Measurements from ENCODE around the gene TMEM232. TPM values are rescaled to one million over a fixed set of nuclear protein-coding genes. Genes with fewer than 3 reads are reported as not detected.

Gene TMEM232
- total and polyA plus RNA-seq, 4 donors, result 3.4 to 28.3 (median 9.3) TPM

- TF ChIP-seq, protein P1, sequence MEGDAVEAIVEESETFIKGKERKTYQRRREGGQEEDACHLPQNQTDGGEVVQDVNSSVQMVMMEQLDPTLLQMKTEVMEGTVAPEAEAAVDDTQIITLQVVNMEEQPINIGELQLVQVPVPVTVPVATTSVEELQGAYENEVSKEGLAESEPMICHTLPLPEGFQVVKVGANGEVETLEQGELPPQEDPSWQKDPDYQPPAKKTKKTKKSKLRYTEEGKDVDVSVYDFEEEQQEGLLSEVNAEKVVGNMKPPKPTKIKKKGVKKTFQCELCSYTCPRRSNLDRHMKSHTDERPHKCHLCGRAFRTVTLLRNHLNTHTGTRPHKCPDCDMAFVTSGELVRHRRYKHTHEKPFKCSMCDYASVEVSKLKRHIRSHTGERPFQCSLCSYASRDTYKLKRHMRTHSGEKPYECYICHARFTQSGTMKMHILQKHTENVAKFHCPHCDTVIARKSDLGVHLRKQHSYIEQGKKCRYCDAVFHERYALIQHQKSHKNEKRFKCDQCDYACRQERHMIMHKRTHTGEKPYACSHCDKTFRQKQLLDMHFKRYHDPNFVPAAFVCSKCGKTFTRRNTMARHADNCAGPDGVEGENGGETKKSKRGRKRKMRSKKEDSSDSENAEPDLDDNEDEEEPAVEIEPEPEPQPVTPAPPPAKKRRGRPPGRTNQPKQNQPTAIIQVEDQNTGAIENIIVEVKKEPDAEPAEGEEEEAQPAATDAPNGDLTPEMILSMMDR (IDR thresholded peaks at IDR 0.05; ENCODE audit: control extremely low read depth, extremely low read depth), result no peak
- H3K36me3 ChIP-seq (ENCODE audit: control insufficient read depth in 4 of 4, insufficient read depth in 4 of 4, low read length in 4 of 4), result no peaks in the 10 kb centered on the region
- H3K4me3 ChIP-seq, result no peak overlapping the region
- no peaks in the 10 kb centered on the region for H3K4me1 ChIP-seq (ENCODE audit: control insufficient read depth in 5 of 5, insufficient read depth in 5 of 5, low read length in 5 of 5)
- ATAC-seq (ENCODE audit: insufficient read depth, low FRiP score) (no peak), DNase-seq (no peak)
- no peak overlapping the region for H3K27ac ChIP-seq (ENCODE audit: low read depth in 1 of 2, low read length in 1 of 2)
- H3K9me3 ChIP-seq (ENCODE audit: control insufficient read depth in 4 of 4, insufficient read depth in 3 of 4, low read length in 3 of 4), result no peaks in the 10 kb centered on the region
- 88 to 95% methylated on average over 1 of the region's 1 CpG for WGBS, 2 donors
- no peaks in the 10 kb centered on the region for H3K27me3 ChIP-seq (ENCODE audit: control insufficient read depth in 3 of 3, insufficient read depth in 3 of 3, low read length in 2 of 3)
- no peak overlapping the region for H3K9ac ChIP-seq (ENCODE audit: insufficient read depth in 1 of 2, low read length in 2 of 2)
Measured at GRCh38 chr5:110572729-110573128, 153.7 kb downstream of the TMEM232 start.

DNA sequence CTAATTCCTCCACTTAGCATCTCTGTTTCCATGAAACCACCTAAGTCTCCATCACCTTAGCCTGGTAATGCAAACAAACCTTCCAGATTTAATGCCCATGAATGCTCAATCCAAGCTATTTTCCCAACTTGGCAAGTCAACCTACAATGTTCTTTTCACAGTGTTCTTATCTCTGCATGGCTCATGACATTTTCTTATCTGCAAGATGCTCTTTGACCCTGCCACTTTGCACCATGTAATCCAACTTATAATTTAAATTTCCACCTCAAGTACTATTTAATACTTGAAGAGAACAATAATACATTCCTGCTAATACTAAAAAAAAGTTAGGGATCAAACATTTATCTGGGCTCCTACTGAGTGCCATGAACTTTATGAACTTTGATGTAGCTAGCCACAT lies 164.3 kb downstream of the TMEM232 start:
- Histone ChIP-seq H3K4me3 (no peak overlapping the region), H3K27ac (ENCODE audit: low read depth in 1 of 2, low read length in 1 of 2) (no peak overlapping the region), H3K27me3 (ENCODE audit: control insufficient read depth in 3 of 3, insufficient read depth in 3 of 3, low read length in 2 of 3) (no peaks in the 10 kb centered on the region), H3K36me3 (ENCODE audit: control insufficient read depth in 4 of 4, insufficient read depth in 4 of 4, low read length in 4 of 4) (no peaks in the 10 kb centered on the region), H3K9ac (ENCODE audit: insufficient read depth in 1 of 2, low read length in 2 of 2) (no peak overlapping the region), H3K4me1 (ENCODE audit: control insufficient read depth in 5 of 5, insufficient read depth in 5 of 5, low read length in 5 of 5) (no peaks in the 10 kb centered on the region), H3K9me3 (ENCODE audit: control insufficient read depth in 4 of 4, insufficient read depth in 3 of 4, low read length in 3 of 4) (peaks cover 0 to 3% (median 1%) of the 10 kb centered on the region in 4 donors)
- TF ChIP-seq, protein P1 (IDR thresholded peaks at IDR 0.05; ENCODE audit: control extremely low read depth, extremely low read depth), result no peak
- no peak for DNase-seq
- no peak for ATAC-seq (ENCODE audit: insufficient read depth, low FRiP score)

GRCh38 chr5:110561510-110561909 lies 165.0 kb downstream of the TMEM232 start:
- Histone ChIP-seq H3K27ac (ENCODE audit: low read depth in 1 of 2, low read length in 1 of 2) (no peak overlapping the region), H3K27me3 (ENCODE audit: control insufficient read depth in 3 of 3, insufficient read depth in 3 of 3, low read length in 2 of 3) (no peaks in the 10 kb centered on the region), H3K4me1 (ENCODE audit: control insufficient read depth in 5 of 5, insufficient read depth in 5 of 5, low read length in 5 of 5) (no peaks in the 10 kb centered on the region), H3K9ac (ENCODE audit: insufficient read depth in 1 of 2, low read length in 2 of 2) (no peak overlapping the region), H3K36me3 (ENCODE audit: control insufficient read depth in 4 of 4, insufficient read depth in 4 of 4, low read length in 4 of 4) (no peaks in the 10 kb centered on the region), H3K4me3 (no peak overlapping the region), H3K9me3 (ENCODE audit: control insufficient read depth in 4 of 4, insufficient read depth in 3 of 4, low read length in 3 of 4) (peaks cover 0 to 3% (median 1%) of the 10 kb centered on the region in 4 donors)
- DNase-seq (no peak), ATAC-seq (ENCODE audit: insufficient read depth, low FRiP score) (no peak)
- TF ChIP-seq, protein P1 (IDR thresholded peaks at IDR 0.05; ENCODE audit: control extremely low read depth, extremely low read depth), result no peak
- WGBS, 2 donors, result 60 to 63% methylated on average over 1 of the region's 1 CpG

- DNase-seq, result no peak
- H3K9ac ChIP-seq (ENCODE audit: insufficient read depth in 1 of 2, low read length in 2 of 2), result no peak overlapping the region
- peaks cover 0 to 7% (median 3%) of the 10 kb centered on the region in 4 donors for H3K9me3 ChIP-seq (ENCODE audit: control insufficient read depth in 4 of 4, insufficient read depth in 3 of 4, low read length in 3 of 4)
- no peak overlapping the region for H3K4me3 ChIP-seq
- WGBS, 2 donors, result 91 to 93% methylated on average over 3 of the region's 3 CpGs
- H3K36me3 ChIP-seq (ENCODE audit: control insufficient read depth in 4 of 4, insufficient read depth in 4 of 4, low read length in 4 of 4), result no peaks in the 10 kb centered on the region
- H3K27me3 ChIP-seq (ENCODE audit: control insufficient read depth in 3 of 3, insufficient read depth in 3 of 3, low read length in 2 of 3), result no peaks in the 10 kb centered on the region
- no peaks in the 10 kb centered on the region for H3K4me1 ChIP-seq (ENCODE audit: control insufficient read depth in 5 of 5, insufficient read depth in 5 of 5, low read length in 5 of 5)
- TF ChIP-seq, protein P1 (IDR thresholded peaks at IDR 0.05; ENCODE audit: control extremely low read depth, extremely low read depth), result no peak
- no peak for ATAC-seq (ENCODE audit: insufficient read depth, low FRiP score)
- H3K27ac ChIP-seq (ENCODE audit: low read depth in 1 of 2, low read length in 1 of 2), result no peak overlapping the region
Measured at GRCh38 chr5:110549301-110549700, 177.2 kb downstream of the TMEM232 start.
